RWPE2 (cell line): ENCODE results near the gene ZFYVE21.

Source experiments
- ATAC-seq: fragments of 200-7000 bp; cut with Tn5 transposase; 3 replicates; pipeline ENCODE4 v1.9.1; 2021; ENCODE audit warnings: low read depth
- DNase-seq: peaks from one replicate; pipeline ENCODE4 v3.0.0-alpha.2; 2020; ENCODE audit warnings: low spot score
- H3K27ac ChIP-seq: fragments of 450-650 bp; 2 replicates; pipeline ENCODE4 v1.5.1; 2017; ENCODE audit warnings: mild to moderate bottlenecking; ENCODE audit not compliant: poor library complexity, severe bottlenecking
- H3K27me3 ChIP-seq: fragments of 250-450 bp; sonication (Bioruptor Pico); 2 replicates; pipeline ENCODE4 v1.5.1; 2021; ENCODE audit warnings: mild to moderate bottlenecking, moderate library complexity; ENCODE audit not compliant: insufficient read depth, poor library complexity, severe bottlenecking
- H3K36me3 ChIP-seq: fragments of 250-450 bp; sonication (Bioruptor Pico); 2 replicates; pipeline ENCODE4 v1.5.1; 2020; ENCODE audit warnings: low read depth, mild to moderate bottlenecking, moderate library complexity
- H3K4me1 ChIP-seq: fragments of 250-450 bp; sonication (Bioruptor Pico); 2 replicates; pipeline ENCODE4 v1.5.1; 2021; ENCODE audit warnings: mild to moderate bottlenecking, moderate library complexity; ENCODE audit not compliant: insufficient read depth, poor library complexity, severe bottlenecking
- H3K4me3 ChIP-seq: fragments of 250-450 bp; sonication (Bioruptor Pico); 2 replicates; pipeline ENCODE4 v1.5.1; 2021; ENCODE audit warnings: mild to moderate bottlenecking, moderate library complexity; ENCODE audit not compliant: severe bottlenecking
- H3K9me3 ChIP-seq: fragments of 250-450 bp; sonication (Bioruptor Pico); 2 replicates; pipeline ENCODE4 v1.5.1; 2021; ENCODE audit warnings: mild to moderate bottlenecking, moderate library complexity; ENCODE audit not compliant: severe bottlenecking
- TF ChIP-seq, protein P1 (sequence below): fragments of 450-650 bp; IDR thresholded peaks from one replicate; pipeline ENCODE4 v1.5.1; 2017; ENCODE audit warnings: mild to moderate bottlenecking, moderate library complexity; ENCODE audit not compliant: poor library complexity, severe bottlenecking

The ZFYVE21 gene

DNA sequence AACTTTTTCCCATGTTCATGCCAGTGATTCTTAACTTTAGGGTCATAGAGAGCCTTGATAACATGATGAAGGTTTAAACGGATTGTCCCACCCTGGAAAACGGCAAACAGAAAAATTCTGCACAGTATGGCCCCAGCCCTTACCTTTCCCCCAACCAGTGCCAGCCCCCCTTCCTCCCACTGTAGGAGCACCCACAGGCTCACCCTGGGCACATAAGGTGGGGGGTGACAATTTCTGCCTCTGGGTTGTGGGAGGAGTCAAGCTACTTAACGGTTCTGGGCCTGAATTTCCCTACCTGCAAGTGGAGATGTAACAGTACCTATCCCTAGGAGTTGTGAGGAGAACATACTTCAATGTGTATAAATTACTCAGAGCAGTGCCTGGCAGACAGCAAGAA is 18.4 kb upstream of the ZFYVE21 start:
- no peak for ATAC-seq
- no peak for DNase-seq
- Histone ChIP-seq H3K4me1 (peaks cover 17% of the 10 kb centered on the region), H3K36me3 (peaks cover 92% of the 10 kb centered on the region), H3K27ac (no peak overlapping the region), H3K9me3 (no peaks in the 10 kb centered on the region), H3K4me3 (no peak overlapping the region), H3K27me3 (no peaks in the 10 kb centered on the region)
- TF ChIP-seq, protein P1, sequence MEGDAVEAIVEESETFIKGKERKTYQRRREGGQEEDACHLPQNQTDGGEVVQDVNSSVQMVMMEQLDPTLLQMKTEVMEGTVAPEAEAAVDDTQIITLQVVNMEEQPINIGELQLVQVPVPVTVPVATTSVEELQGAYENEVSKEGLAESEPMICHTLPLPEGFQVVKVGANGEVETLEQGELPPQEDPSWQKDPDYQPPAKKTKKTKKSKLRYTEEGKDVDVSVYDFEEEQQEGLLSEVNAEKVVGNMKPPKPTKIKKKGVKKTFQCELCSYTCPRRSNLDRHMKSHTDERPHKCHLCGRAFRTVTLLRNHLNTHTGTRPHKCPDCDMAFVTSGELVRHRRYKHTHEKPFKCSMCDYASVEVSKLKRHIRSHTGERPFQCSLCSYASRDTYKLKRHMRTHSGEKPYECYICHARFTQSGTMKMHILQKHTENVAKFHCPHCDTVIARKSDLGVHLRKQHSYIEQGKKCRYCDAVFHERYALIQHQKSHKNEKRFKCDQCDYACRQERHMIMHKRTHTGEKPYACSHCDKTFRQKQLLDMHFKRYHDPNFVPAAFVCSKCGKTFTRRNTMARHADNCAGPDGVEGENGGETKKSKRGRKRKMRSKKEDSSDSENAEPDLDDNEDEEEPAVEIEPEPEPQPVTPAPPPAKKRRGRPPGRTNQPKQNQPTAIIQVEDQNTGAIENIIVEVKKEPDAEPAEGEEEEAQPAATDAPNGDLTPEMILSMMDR = no peak

DNA sequence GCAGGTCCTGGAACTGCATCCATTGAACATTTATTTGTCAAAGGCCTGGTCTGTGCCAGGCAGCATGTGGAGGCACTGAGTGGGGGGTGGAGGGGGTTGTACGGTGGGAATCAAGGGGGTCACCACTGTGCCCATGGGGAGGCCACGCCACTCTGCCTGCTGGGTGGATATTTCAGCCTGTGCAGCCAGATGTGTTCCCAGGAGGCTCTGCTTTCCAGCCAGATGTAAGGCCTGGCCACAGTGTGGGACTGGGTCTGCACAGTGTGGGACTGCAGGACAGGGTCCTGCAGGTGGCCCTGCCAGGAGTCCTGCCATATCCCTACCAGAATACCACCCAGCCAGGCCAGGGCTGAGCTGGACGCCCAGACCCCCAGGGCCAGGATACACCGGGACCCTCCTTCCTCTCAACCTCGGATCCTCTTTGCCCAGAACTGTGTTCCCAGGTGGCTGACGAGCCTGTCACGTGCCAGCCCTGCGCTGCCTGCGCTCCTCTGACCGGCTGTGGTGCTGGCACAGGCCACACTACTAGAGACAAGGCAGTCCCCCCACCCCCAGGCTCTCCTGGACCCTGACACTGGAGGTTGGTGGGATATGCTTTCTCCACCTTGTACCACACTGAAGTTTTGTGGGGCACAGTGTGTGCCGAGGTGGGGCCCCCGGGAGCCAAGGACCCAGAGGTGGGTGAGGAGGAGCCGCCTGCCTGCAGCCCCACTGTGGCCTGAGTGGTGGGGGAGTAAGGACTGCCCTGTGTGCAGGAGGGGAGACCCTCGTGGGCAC is 17.8 kb upstream of the ZFYVE21 start:
- ATAC-seq (no peak), DNase-seq (no peak)
- no peak overlapping the region for H3K4me3 ChIP-seq
- H3K27ac ChIP-seq = peak overlapping the region; percentile 10
- H3K36me3 ChIP-seq = peaks cover 90% of the 10 kb centered on the region
- H3K9me3 ChIP-seq = no peaks in the 10 kb centered on the region
- no peaks in the 10 kb centered on the region for H3K27me3 ChIP-seq
- H3K4me1 ChIP-seq = peaks cover 11% of the 10 kb centered on the region
- TF ChIP-seq, protein P1 = no peak

DNA sequence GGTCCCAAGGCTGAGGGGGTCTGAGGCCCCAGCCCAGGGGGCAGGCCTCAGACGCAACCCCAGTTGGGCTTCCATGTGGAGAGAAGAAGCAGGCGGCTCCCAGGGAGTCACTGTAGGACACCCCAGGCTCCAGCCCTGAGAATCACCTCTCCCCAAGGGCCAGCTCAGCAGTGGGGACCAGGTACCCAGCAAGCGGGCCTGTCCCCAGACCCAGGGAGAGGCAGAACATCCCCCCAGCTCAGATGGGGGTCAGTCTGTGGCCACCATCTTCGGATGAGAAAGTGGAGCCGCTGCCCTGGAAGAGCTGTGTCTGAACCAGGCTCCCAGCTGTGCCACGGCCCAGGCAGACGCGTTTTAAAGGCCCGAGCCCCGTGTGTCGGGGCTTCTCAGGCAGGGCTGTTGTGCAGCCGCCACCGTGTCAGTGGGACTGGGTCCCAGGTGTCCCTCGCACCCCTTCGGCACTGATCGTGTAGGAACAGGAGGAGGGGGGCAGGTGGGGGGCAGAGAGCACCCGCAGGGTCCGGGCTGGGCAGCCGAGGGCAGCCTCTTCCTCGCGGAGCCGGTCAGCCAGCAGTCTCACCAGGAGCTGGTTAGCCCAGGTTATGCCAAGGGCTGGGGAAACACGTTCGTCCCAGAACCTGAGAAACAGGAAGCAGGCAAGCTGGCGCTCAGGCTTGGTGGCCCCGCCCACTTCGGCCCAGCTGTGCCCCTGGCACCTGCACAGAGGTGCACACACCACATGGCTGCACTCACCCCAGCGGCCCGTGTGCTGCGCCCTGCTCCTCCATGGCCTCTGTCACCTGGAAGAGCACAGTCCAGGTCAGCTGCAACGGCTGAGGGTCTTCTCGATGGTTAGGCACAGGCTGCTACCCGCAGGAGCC is 17.0 kb upstream of the ZFYVE21 start:
- Histone ChIP-seq H3K36me3 (peaks cover 84% of the 10 kb centered on the region), H3K4me3 (no peak overlapping the region), H3K27me3 (no peaks in the 10 kb centered on the region), H3K4me1 (peaks cover 3% of the 10 kb centered on the region), H3K9me3 (no peaks in the 10 kb centered on the region), H3K27ac (peak overlapping the region; percentile 10)
- ATAC-seq (peak; percentile 36), DNase-seq (peak; percentile 83)
- TF ChIP-seq, protein P1 = no peak

DNA sequence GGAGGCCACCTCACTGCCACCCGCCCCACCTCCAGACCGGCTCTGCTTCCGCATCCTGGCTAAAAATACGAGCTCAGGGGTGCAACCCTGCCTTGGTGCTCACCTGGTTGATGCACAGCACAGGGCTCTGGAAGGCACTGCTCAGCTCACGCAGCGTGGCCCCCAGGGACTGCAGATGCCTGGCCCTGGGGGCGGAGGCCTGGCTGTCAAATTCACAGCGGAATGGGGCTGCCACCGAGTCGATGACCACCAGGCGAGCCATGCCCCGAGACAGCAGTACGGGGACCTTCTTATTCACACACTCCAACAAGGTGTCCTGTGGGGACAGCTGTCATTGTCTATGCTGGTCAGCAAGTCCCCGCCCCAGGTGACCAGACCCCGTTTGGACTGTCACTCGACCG is 16.3 kb upstream of the ZFYVE21 start:
- Histone ChIP-seq H3K4me1 (no peaks in the 10 kb centered on the region), H3K9me3 (no peaks in the 10 kb centered on the region), H3K4me3 (no peak overlapping the region), H3K27me3 (no peaks in the 10 kb centered on the region), H3K27ac (no peak overlapping the region), H3K36me3 (peaks cover 84% of the 10 kb centered on the region)
- TF ChIP-seq, protein P1 = no peak
- ATAC-seq = no peak
- DNase-seq = no peak
